Kidney tubule cell (primary cell): ENCODE results near the gene BEST4.
A peak's percentile ranks its signal among the peaks of the same experiment; 100 is the strongest.
"Not testable (repeated sequence)": the region's sequence is repeated elsewhere in the genome, so short reads cannot be mapped to it uniquely, and the experiment has no call there.

Experiments used
- DNase-seq: peaks from one replicate; pipeline ENCODE4 v3.0.0-alpha.2; 2018; ENCODE audit warnings: low spot score

The BEST4 gene

GRCh38 chr1:44819608-44820327, 31.8 kb upstream of the BEST4 start:
- DNase-seq = peak; percentile 99

- no peak for DNase-seq
Measured at GRCh38 chr1:44819196-44819607, 31.2 kb upstream of the BEST4 start.

- no peak for DNase-seq
Measured at GRCh38 chr1:44817771-44818495, 30.0 kb upstream of the BEST4 start.

- DNase-seq = no peak
Measured at GRCh38 chr1:44817307-44817706, 29.3 kb upstream of the BEST4 start.

GRCh38 chr1:44815926-44816325, 28.0 kb upstream of the BEST4 start:
- DNase-seq = not testable (repeated sequence)

- DNase-seq = peak; percentile 37
Measured at GRCh38 chr1:44812822-44813543, 25.0 kb upstream of the BEST4 start.

GRCh38 chr1:44811234-44811633, 23.3 kb upstream of the BEST4 start:
- DNase-seq = no peak

GRCh38 chr1:44810762-44811105, 22.8 kb upstream of the BEST4 start:
- not testable (repeated sequence) for DNase-seq

GRCh38 chr1:44810101-44810761, 22.3 kb upstream of the BEST4 start:
- peak; percentile 83 for DNase-seq

- DNase-seq = peak; percentile 59
Measured at GRCh38 chr1:44808938-44809917, 21.3 kb upstream of the BEST4 start.

- DNase-seq = peak; percentile 78
Measured at GRCh38 chr1:44808063-44808937, 20.3 kb upstream of the BEST4 start, which contains the start of gene BTBD19. TSS of gene BTBD19 (plus strand) at chr1:44808523. CDS start at chr1:44808821, 298 bp downstream.

GRCh38 chr1:44807364-44808062, 19.5 kb upstream of the BEST4 start:
- peak; percentile 100 for DNase-seq

- no peak for DNase-seq
Measured at GRCh38 chr1:44806704-44807363, 18.9 kb upstream of the BEST4 start, which contains the start of gene DYNLT4. TSS of gene DYNLT4 (minus strand) at chr1:44807351. CDS start at chr1:44806668, 683 bp downstream.

GRCh38 chr1:44806025-44806703, 18.2 kb upstream of the BEST4 start:
- no peak for DNase-seq

- no peak for DNase-seq
Measured at GRCh38 chr1:44805311-44806024, 17.5 kb upstream of the BEST4 start.

GRCh38 chr1:44803312-44804095, 15.5 kb upstream of the BEST4 start:
- DNase-seq = peak; percentile 87

GRCh38 chr1:44803062-44803311, 15.0 kb upstream of the BEST4 start:
- no peak for DNase-seq
